IMR-90 (cell line): ENCODE data around the gene SUPV3L1. TPM values are rescaled to one million over a fixed set of nuclear protein-coding genes. Genes with fewer than 3 reads are reported as not detected.

Experiments used
- ATAC-seq: fragments of 200-7000 bp; cut with Tn5 transposase; 2 replicates; pipeline ENCODE4 v1.9.1; 2020; ENCODE audit warnings: low read depth, mild to moderate bottlenecking, moderate library complexity
- BruUV-seq: library from RNA; stranded (reverse); fragments of 400-500 nt; replicated peaks from 2 replicates; lab custom pipeline; 2021; lab: Mats Ljungman, UMichigan
- CTCF ChIA-PET: fragments of 300-600 bp; formaldehyde crosslinking; extraction: SDS; loops from one replicate; lab custom pipeline; 2021; ENCODE audit warnings: antibody characterized with exemption; lab: Yijun Ruan, JAX
- POLR2A ChIA-PET: fragments of 300-600 bp; sonication (Branson Sonifier 250); formaldehyde crosslinking; loops from one replicate; lab custom pipeline; 2022; ENCODE audit warnings: antibody characterized with exemption; ENCODE audit not compliant: unreplicated experiment; lab: Charles Lee
- DNase-seq: peaks from one replicate; pipeline ENCODE4 v3.0.0; 2013
- H2AFZ ChIP-seq: replicated peaks from 2 replicates; pipeline ENCODE3; 2013; ENCODE audit warnings: low read length, mild to moderate bottlenecking; ENCODE audit not compliant: poor library complexity
- H2AK5ac ChIP-seq: 2 replicates; pipeline ENCODE4 v1.6.1; 2013; ENCODE audit warnings: low read depth, low read length, inconsistent platforms
- H2AK9ac ChIP-seq: replicated peaks from 2 replicates; pipeline ENCODE3; 2013; ENCODE audit warnings: mild to moderate bottlenecking, low read depth, low read length, moderate library complexity; ENCODE audit not compliant: poor library complexity
- H2BK120ac ChIP-seq: 2 replicates; pipeline ENCODE4 v1.6.1; 2013; ENCODE audit warnings: low read depth, low read length, inconsistent platforms
- H2BK15ac ChIP-seq: 3 replicates; pipeline ENCODE4 v1.6.1; 2013; ENCODE audit warnings: low read depth, low read length, inconsistent platforms
- H2BK20ac ChIP-seq: 2 replicates; pipeline ENCODE4 v1.6.1; 2013; ENCODE audit warnings: low read depth, mild to moderate bottlenecking, inconsistent platforms, low read length, moderate library complexity
- H2BK5ac ChIP-seq: 2 replicates; pipeline ENCODE4 v1.6.1; 2013; ENCODE audit warnings: mild to moderate bottlenecking, low read depth, low read length, inconsistent platforms; ENCODE audit not compliant: poor library complexity, severe bottlenecking
- H3K14ac ChIP-seq: replicated peaks from 2 replicates; pipeline ENCODE4 v1.6.1; 2013; ENCODE audit warnings: low read depth, low read length, inconsistent platforms
- H3K18ac ChIP-seq: 2 replicates; pipeline ENCODE4 v1.6.1; 2013; ENCODE audit warnings: low read depth, low read length, control low read depth
- H3K23ac ChIP-seq: 2 replicates; pipeline ENCODE4 v1.6.1; 2013; ENCODE audit warnings: low read depth, low read length, inconsistent platforms
- H3K27ac ChIP-seq: 2 replicates; pipeline ENCODE4 v1.5.1; 2013; ENCODE audit warnings: mild to moderate bottlenecking, control low read depth, low read length; ENCODE audit not compliant: insufficient read depth
- H3K27me3 ChIP-seq: 2 replicates; pipeline ENCODE4 v1.6.1; 2013; ENCODE audit warnings: low read length; ENCODE audit not compliant: control insufficient read depth, insufficient read depth
- H3K36me3 ChIP-seq: 2 replicates; pipeline ENCODE4 v1.6.1; 2013; ENCODE audit warnings: low read length, mixed read lengths; ENCODE audit not compliant: control insufficient read depth, insufficient read depth
- H3K4ac ChIP-seq: 2 replicates; pipeline ENCODE4 v1.6.1; 2013; ENCODE audit warnings: low read depth, low read length, inconsistent platforms
- H3K4me1 ChIP-seq: 2 replicates; pipeline ENCODE4 v1.6.1; 2013; ENCODE audit warnings: low read length, mixed read lengths; ENCODE audit not compliant: control insufficient read depth, insufficient read depth
- H3K4me2 ChIP-seq: 2 replicates; pipeline ENCODE4 v1.6.1; 2013; ENCODE audit warnings: low read depth, mild to moderate bottlenecking, control low read depth, low read length, moderate library complexity
- H3K4me3 ChIP-seq: 2 replicates; pipeline ENCODE4 v1.5.1; 2013; ENCODE audit warnings: low read depth, mild to moderate bottlenecking, control low read depth, low read length, moderate library complexity; ENCODE audit not compliant: insufficient read depth
- H3K56ac ChIP-seq: 2 replicates; pipeline ENCODE4 v1.6.1; 2013; ENCODE audit warnings: low read length, inconsistent platforms; ENCODE audit not compliant: insufficient read depth; ENCODE audit errors: extremely low read depth
- H3K79me1 ChIP-seq, 2 experiments: 2 replicates each; pipeline ENCODE4 v1.6.1; 2013; ENCODE audit warnings: low read length in 2 of 2, inconsistent platforms in 1 of 2, low read depth in 1 of 2
- H3K9ac ChIP-seq: 2 replicates; pipeline ENCODE4 v1.6.1; 2013; ENCODE audit warnings: low read depth, low read length, control low read depth
- H3K9me1 ChIP-seq: 2 replicates; pipeline ENCODE4 v1.6.1; 2013; ENCODE audit warnings: low read length, inconsistent platforms; ENCODE audit not compliant: insufficient read depth
- H3K9me3 ChIP-seq: 2 replicates; pipeline ENCODE4 v1.6.1; 2013; ENCODE audit warnings: low read length; ENCODE audit not compliant: control insufficient read depth, insufficient read depth
- H4K20me1 ChIP-seq: 2 replicates; pipeline ENCODE4 v1.6.1; 2013; ENCODE audit warnings: low read length, inconsistent platforms; ENCODE audit not compliant: insufficient read depth
- H4K5ac ChIP-seq: 2 replicates; pipeline ENCODE4 v1.6.1; 2013; ENCODE audit warnings: mild to moderate bottlenecking, low read depth, low read length, control low read depth
- H4K8ac ChIP-seq, 2 experiments: 2 replicates each; pipeline ENCODE4 v1.6.1; 2013; ENCODE audit warnings: low read depth in 2 of 2, low read length in 2 of 2, control low read depth in 1 of 2, inconsistent platforms in 1 of 2
- H4K91ac ChIP-seq: 2 replicates; pipeline ENCODE4 v1.6.1; 2013; ENCODE audit warnings: low read depth, low read length, inconsistent platforms; ENCODE audit not compliant: insufficient read depth
- BHLHE40 ChIP-seq: fragments of 150-350 bp; IDR thresholded peaks from 2 replicates; pipeline ENCODE4 v1.6.1; 2016; ENCODE audit warnings: mild to moderate bottlenecking, low read depth, low read length
- MAFK ChIP-seq: IDR thresholded peaks from 2 replicates; pipeline ENCODE4 v1.6.1; 2012; ENCODE audit warnings: low read depth, low read length, improper control_type of control experiment
- RAD21 ChIP-seq: IDR thresholded peaks from 2 replicates; pipeline ENCODE4 v1.6.1; 2012; ENCODE audit warnings: low read length, improper control_type of control experiment
- RFX5 ChIP-seq: IDR thresholded peaks from 2 replicates; pipeline ENCODE4 v1.8.0; 2012; ENCODE audit warnings: low read depth, mild to moderate bottlenecking, low read length, moderate library complexity
- WGBS, 2 experiments: methylation state at CpG; one replicate each; pipeline versions ENCODE4 v1.1.5 to v1.1.7; 2013; ENCODE audit warnings: missing lambda C conversion rate in 2 of 2; ENCODE audit not compliant: insufficient read length in 1 of 2; ENCODE audit errors: extremely low coverage in 2 of 2; 5-methylcytosine and 5-hydroxymethylcytosine counted together
- dilution Hi-C: fragments of 300-500 bp; cut with HindIII; formaldehyde crosslinking; loops from one replicate; pipeline ENCODE4 v1.14.3; 2018; ENCODE audit warnings: low sequenced_read_pairs; ENCODE audit not compliant: unreplicated experiment
- in situ Hi-C: fragments of 300-500 bp; cut with MboI; formaldehyde crosslinking; loops from 3 replicates; pipeline ENCODE4 v1.14.3; 2019; ENCODE audit warnings: low sequenced_read_pairs, inconsistent platforms, mixed read lengths
- intact Hi-C: fragments of 100-400 bp; cut with micrococcal nuclease; formaldehyde crosslinking; loops from 2 replicates; pipeline ENCODE4 v1.10.0; 2022
- polyA plus RNA-seq, 3 experiments: library from polyadenylated mRNA; depleted of rRNA; stranded (reverse); fragments of >200 nt; gene quantifications; 2 replicates each; pipeline ENCODE4 v1.2.3, GENCODE V29; 2012; ENCODE audit warnings: low replicate concordance in 1 of 3
- total RNA-seq: library from RNA; depleted of rRNA; stranded (reverse); fragments of >200 nt; gene quantifications from 2 replicates; pipeline ENCODE4 v1.2.3, GENCODE V29; 2012
- TF ChIP-seq, protein P1 (sequence below): fragments of 150-350 bp; IDR thresholded peaks from 2 replicates; pipeline ENCODE4 v1.6.1; 2017; ENCODE audit warnings: mild to moderate bottlenecking, antibody characterized with exemption, low read length, low read depth

Gene SUPV3L1
- total and polyA plus RNA-seq, 2 of the 4 experiments (the other 2 are of a cell fraction) = 24.4 to 26.5 TPM

DNA sequence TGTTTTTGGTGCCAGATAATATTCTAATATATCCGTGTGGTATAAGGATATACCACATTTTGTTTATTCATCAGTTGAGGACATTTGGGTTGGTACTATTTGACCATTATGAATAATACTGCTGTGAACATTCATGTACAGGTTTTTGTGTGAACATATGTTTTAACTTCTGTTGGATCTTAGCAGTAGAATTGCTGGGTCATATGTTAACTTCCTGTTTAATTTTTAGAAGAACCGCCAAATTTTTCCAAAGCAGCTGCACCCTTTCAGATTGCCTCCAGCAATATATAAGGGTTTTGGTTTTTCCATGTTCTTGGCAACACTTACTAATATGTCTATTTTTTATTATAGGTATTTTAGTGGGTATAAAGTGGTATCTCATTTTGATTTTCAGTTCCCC, 33.3 kb upstream of the SUPV3L1 start:
- H4K8ac ChIP-seq = no peak overlapping the region
- H3K4ac ChIP-seq = no peak overlapping the region
- no peak overlapping the region for H3K4me3 ChIP-seq
- no peak overlapping the region for H2BK120ac ChIP-seq
- H2AK9ac ChIP-seq = no peak overlapping the region
- ChIA-PET POLR2A (no interaction called here), CTCF (no interaction called here)
- no peak overlapping the region for H3K27ac ChIP-seq
- DNase-seq = peak; percentile 3
- no CpG with 5 or more reads among the region's 2 CpGs for WGBS, 2 experiments
- no peak overlapping the region for H3K23ac ChIP-seq
- intact Hi-C loops = no loop called here
- H2BK5ac ChIP-seq = no peak overlapping the region
- H2BK20ac ChIP-seq = no peak overlapping the region
- no peaks in the 10 kb centered on the region for H3K27me3 ChIP-seq
- H2AFZ ChIP-seq = no peak overlapping the region
- peaks cover 1% of the 10 kb centered on the region; the same call in 1 of the 2 replicates for H3K36me3 ChIP-seq
- H3K56ac ChIP-seq = no peak overlapping the region
- no peak overlapping the region for H3K18ac ChIP-seq
- H3K4me2 ChIP-seq = no peak overlapping the region
- no peak overlapping the region for H4K91ac ChIP-seq
- H3K9me3 ChIP-seq = no peaks in the 10 kb centered on the region
- peaks cover 19 to 65% of the 10 kb centered on the region in 2 experiments for H3K79me1 ChIP-seq
- in situ Hi-C loops = no loop called here
- no peak overlapping the region for H3K9ac ChIP-seq
- H3K4me1 ChIP-seq = no peaks in the 10 kb centered on the region
- peaks cover 3% of the 10 kb centered on the region; the same call in 1 of the 2 replicates for H3K9me1 ChIP-seq
- H2AK5ac ChIP-seq = no peak overlapping the region
- ATAC-seq = no peak
- TF ChIP-seq, protein P1, sequence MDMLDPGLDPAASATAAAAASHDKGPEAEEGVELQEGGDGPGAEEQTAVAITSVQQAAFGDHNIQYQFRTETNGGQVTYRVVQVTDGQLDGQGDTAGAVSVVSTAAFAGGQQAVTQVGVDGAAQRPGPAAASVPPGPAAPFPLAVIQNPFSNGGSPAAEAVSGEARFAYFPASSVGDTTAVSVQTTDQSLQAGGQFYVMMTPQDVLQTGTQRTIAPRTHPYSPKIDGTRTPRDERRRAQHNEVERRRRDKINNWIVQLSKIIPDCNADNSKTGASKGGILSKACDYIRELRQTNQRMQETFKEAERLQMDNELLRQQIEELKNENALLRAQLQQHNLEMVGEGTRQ = no peak
- no peak for TF ChIP-seq BHLHE40
- TF ChIP-seq RAD21 = no peak
- no peak for TF ChIP-seq RFX5
- no peak for TF ChIP-seq MAFK
- dilution Hi-C loops = no loop called here
- H2BK15ac ChIP-seq = no peak overlapping the region
- no peak overlapping the region for H3K14ac ChIP-seq
- H4K20me1 ChIP-seq = peaks cover 7% of the 10 kb centered on the region; the same call in 1 of the 2 replicates
- H4K5ac ChIP-seq = no peak overlapping the region
- BruUV-seq = no TSS peak
